GM18868 (cell line): Measurements from ENCODE around the gene WLS.
A peak's percentile ranks its signal among the peaks of the same experiment; 100 is the strongest.

Experiments used
- ATAC-seq: cut with Tn5 transposase; IDR thresholded peaks from one replicate; pipeline ENCODE4 v1.9.1; 2021; ENCODE audit warnings: mild to moderate bottlenecking, moderate library complexity; ENCODE audit not compliant: unreplicated experiment

Gene WLS

DNA sequence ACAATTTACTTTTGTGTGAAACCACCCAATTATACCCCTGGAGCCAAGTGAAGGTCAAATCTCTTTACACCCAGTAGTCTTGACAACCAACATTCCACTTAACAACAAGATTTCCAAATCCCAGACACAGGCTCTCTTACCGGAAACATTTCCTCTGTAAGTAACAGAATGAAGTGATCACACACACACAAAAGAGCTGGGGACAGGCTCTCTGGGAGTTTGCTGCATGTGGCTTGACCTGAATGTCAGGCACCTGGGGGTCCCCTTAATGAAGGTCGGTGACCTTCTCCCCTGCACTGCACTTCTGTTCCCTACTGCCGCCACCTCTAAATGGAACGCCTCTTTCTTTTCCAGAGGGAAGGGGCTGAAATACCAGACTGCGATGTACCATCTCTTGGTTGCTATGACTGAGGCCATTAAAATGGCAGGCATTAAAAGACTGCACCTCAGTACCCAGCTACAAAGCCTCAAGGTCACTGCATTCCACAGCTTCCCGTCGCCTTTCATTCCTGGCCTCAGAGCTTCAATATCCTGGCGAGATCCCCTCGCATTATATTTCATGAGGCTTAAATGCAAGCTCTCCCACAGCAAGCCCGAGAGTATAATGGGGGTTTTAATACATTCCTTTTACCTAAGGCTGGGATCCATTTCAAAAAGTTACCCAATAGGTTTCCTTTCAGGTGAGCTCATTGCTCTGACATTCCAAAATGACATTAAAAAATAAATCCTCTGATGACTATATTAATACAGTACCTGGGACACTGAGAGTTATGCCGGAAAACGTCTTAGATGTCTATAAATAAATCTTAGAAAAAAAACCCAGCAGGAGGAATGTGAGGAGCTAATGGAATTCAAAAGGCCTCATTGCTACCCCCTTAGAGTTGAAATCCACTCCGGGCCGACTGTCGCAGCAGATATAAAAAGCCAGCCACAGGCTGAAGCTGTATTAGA, 91.0 kb downstream of the WLS start:
- ATAC-seq = no peak

DNA sequence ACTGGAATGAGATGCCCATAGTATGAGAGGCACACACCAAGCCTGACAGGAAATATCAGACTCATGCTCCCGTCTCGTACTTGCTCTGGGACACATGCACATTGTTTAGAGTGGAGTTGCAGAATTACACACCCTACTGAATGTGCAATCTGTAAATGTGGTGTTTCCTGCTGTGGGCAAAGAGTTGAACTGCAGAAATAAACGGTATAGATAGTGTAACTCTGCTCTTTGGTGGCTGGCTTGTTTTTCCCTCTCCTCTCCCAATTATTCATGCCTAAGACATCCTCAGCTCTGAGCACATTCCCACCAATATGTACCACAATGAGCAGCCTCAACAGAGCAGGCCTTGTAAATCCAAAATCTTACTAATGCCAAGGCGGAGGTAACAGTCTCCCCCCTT, 91.8 kb downstream of the WLS start:
- no peak for ATAC-seq

DNA sequence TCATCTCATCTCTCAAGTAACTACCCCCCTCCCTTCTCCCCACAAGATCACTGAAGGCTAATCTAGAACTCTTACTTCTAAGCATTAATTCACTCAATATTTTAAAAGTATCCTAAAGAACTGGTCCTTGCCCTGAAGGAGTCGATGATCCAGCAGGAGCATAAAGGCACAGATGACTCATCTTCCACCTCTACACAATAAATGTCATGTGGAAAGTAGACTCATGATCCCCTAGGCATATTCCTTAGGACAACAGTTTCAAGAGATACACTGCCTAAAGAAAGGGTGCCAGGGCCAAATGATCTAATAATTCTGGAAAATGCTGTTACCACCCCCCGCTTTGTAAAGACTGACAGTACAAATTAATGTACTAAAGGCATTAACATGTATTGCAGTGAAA, 96.1 kb downstream of the WLS start:
- ATAC-seq = no peak

DNA sequence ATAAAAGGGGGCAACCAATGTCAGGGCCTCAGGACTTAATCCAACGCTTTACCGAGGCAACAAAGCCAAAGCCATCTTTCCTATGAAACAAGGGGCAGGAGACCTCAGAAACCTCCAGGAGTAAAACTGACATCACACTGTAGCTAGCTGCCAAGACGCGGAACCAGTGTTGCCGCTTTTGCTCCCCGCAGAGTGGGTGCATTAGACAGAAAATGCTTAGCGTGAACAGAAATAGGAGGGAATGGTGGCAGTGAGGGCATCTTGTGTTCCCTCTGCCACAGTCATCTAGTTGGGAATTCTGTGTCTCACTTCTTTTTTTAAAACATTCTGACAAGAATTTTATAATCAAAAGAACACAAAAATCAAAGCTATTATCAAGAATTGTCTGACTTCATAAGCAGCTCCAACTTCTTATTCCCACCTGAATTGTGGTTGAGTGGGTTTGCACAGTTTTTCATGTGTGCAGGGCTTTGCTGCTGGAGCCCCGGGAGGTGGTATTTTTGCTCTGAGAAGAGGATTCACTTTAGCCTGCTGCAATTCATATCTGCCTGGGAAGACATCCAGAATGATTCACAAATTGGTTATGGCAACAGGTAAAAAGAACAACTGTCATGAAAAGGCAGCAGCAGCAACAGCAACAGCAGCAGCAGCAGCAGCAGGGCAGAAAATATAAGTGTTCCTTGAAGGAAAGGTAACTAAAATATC, 99.7 kb downstream of the WLS start:
- ATAC-seq = no peak

GRCh38 chr1:68131261-68131660, 101.1 kb downstream of the WLS start:
- no peak for ATAC-seq

DNA sequence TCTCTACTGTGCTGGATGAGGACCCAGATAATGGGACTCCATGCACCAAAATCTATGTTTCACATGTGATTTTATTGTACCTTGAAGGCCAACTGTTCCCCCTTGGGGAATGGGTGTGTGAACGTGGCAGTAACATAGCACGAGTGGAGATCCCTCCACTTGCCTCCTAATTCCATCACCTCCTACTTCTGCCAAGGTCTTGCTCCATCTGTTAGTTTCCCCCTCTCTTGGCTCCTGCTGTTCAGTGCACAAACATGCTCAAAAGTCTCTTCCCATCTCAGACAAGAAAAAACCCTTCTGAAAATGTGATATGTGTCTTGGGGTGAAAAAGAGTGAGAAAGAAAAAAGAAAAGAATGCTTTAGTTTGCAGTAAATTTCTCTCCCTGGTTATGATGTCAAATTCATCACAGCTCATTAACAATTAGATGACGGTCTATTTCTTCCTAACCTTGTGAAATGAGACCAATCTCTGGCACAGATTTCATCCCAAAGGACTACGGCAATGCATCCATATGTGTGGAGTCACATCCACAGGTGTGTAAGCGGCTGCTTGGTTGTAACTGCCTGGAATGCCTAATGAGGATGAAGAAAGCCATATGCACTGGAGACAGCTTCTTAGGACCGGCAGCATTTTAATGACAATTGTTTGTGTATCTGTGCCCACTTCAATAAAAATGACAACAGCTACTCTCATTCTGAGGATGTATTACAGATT, 102.6 kb downstream of the WLS start:
- ATAC-seq = no peak

- no peak for ATAC-seq
Measured at GRCh38 chr1:68128820-68129219, 103.5 kb downstream of the WLS start.

DNA sequence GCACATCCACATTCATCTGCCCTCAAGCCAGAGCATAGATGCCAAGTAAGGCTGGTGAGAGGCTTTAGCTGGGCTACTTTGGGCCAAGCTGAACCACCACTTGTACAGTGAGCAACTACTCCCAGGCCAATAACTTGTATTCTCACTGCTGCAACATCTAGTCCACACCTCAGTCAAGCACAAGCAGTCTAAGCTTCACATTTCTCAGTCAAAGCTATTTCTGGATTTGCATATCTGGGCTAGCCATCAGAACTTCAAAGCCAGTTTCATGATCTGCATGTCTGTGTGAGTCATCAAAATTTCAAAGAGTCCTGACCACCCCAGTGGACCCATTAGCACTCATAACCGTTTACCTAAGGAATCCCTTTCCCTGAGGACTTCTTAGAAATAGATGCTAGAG, 104.2 kb downstream of the WLS start:
- peak; percentile 86 for ATAC-seq

DNA sequence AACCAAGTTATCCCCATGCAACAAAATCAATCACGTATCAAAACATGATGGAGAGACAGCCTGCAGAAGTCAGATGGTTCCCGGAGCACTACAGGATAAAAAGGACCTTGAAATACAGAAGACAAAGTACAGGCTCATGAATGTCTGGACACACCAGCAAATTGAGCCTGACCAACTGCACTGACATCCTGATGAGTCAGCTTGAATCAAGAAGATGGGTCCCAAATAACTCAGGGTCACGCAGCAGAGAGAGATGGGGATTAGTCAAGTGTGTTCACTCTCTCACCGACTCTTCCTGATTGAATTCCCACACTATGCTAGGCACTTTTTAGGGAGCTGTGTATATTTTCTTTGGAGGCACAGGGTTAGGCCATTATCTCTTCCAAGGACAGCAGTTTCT, 110.8 kb downstream of the WLS start:
- ATAC-seq = no peak

- peak; percentile 84 for ATAC-seq
Measured at GRCh38 chr1:68120136-68120791, 112.1 kb downstream of the WLS start.

DNA sequence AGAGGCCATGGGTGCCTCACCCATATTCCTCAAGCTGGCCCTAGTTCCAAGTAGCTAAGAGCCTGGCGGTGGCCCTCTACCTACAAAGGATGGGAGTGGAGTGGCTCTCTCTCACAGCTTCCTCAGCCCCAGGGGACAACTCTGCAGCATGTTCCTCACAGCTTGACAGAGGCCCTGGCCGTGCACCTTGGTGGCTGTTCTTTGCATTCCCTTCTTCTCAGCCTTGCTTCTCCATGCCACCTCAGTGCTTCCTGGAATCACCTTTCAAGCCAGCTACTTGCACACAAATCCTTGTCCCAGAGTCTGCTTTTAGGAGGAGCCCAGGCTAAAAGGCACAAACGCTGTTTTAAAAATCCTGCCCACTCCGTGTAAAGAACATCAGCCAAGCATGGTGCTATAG, 112.9 kb downstream of the WLS start:
- ATAC-seq = no peak

DNA sequence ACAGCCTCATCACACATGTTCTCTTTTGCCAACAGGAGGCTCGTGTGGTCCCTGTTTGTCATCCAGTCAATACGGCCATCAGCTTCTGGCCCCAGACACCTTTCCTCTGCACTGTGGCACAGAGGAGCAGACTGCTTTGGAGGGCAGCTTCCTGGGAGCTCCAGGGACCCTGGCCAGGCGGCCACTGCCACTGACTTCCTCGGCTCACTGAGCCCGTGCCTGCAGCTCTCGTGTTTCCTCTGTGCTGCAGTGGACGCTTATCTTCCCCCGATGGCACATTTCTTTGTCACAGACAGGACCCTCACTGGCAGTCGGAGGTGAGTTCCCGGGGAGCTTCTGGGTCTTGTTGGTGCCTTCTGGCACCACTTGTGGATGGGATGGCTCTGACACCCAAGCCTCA, 114.9 kb downstream of the WLS start:
- no peak for ATAC-seq

- peak; percentile 30 for ATAC-seq
Measured at GRCh38 chr1:68116643-68117235, 115.6 kb downstream of the WLS start.

GRCh38 chr1:68115308-68115707, 117.0 kb downstream of the WLS start:
- ATAC-seq = no peak

- ATAC-seq = no peak
Measured at GRCh38 chr1:68113966-68114365, 118.4 kb downstream of the WLS start.

DNA sequence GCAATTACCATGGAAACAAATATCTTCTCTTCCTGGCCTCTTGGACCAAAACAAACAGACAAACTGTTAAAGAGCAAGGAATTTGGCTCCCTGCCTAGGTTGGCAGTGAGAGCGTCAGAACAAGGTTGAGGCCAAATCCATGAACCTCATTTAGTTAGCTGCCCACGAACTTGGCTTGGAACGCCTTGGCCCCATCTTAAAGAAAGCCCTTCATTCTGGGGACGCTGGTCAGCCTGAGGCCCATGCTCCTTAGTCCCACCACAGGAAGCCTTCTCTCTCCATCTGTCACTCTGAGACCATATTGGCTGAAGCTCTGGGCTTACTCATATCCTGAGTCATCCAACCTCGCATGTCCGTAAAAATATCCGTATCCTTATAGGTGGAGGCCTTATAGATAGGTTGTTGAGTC, 119.5 kb downstream of the WLS start:
- no peak for ATAC-seq

DNA sequence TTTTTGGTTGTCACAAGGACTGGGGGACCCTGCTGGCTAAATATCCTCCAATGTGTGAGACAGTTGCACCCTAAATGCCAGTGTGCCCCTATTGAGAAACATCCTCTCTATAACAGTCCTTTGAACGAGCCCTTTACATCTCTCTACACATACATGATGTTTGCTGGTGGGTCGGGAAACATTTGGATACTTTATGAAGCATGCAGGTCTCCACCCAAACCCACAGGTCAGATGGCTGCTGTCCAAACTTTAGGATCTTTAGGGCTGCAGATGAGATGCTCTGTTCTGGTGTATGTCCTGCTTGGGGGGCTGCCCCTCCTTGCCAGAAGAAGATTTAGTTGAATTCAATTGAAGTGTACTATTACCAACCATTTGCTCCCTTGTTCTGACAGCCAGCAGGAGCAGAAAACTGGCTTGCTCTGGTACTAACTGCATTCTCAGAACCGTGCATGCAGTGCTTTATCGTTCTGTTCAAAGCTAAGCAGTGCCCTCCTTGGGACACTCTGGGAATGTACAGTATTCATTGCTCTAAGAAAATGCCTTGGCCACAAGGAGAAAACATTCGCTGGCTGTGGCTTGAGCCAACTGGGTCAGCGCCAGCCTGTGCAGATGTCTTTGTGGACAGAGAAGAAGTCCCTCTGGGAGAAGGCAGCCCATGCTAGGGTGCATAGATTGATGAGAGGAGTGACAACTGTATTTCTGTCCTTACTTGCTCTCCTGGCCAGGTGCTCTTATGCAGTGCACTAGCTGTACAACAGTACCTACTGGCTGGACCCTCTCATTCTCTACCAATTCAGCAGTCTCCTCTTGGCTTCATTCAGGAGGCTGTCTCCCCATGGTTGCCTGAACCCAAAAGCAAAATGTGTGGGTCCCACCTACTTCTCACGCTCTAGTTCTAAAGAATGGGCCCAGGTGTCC, 120.5 kb downstream of the WLS start:
- ATAC-seq = peak; percentile 39

GRCh38 chr1:68107771-68108170, 124.6 kb downstream of the WLS start:
- ATAC-seq = no peak

- no peak for ATAC-seq
Measured at GRCh38 chr1:68103884-68104554, 128.3 kb downstream of the WLS start.
